Raji (cell line): ENCODE results near the gene OTX1.

Experiments used
- POLR2A ChIP-seq: IDR thresholded peaks from 2 replicates; pipeline ENCODE4 v1.6.1; 2011; ENCODE audit warnings: low read depth, low read length, control low read depth; ENCODE audit not compliant: insufficient read depth

OTX1 gene

GRCh38 chr2:63066265-63066664 lies 15.6 kb downstream of the OTX1 start:
- no peak for TF ChIP-seq POLR2A

DNA sequence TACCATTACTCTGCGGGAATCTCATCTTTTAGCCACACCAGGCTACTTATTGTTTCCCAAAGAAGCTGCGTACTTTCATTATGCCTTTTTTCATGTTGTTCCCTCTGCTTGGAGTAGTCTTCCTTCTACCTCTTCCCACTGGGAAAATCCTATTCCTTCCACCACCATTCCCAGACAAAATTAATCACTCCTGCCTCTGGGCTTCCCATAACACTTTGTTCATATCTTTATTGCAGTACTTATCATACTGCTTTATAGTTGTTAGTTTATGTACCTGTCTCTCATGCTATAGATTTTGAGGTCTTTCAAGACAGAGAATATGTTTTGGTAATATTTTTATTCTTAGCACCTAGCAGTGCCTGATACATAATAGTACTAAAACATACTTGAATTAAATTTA lies 16.2 kb downstream of the OTX1 start:
- TF ChIP-seq POLR2A = no peak

DNA sequence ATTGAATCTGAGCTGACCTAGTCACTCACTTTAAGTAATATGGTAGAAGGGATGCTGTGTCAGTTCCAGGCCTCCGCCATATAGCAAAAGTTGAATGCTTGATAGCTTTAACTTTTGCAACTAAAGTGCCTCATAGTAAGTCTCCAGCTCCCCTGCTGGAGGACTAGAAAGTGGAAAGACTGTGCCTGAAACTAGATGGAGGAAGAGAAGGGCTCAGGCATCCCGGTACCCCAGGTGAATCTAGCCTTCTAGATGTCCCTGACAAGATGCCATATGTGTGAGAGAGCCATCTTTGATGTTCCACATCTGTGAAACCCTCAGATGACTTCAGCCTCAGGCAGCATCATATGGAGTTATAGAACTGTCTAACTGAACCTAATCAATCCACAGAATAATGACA lies 21.0 kb downstream of the OTX1 start:
- no peak for TF ChIP-seq POLR2A

DNA sequence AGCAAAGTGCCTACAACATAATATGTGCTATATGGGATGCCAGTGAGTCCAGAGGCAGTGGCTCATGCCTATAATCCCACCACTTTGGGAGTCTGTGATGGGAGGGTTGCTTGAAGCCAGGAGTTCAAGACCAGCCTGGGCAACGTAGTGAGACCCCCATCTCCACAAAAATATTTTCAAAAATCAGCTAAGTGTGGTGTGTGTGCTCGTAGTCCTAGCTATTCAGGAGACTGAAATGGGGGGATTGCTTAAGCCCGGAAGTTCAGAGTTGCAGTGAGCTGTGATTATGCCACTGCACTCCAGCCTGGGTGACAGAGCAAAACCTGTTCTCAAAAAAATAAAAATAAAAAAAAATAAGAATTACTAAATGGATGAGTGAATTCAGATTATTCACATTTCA lies 23.4 kb downstream of the OTX1 start:
- no peak for TF ChIP-seq POLR2A

GRCh38 chr2:63078852-63079606 lies 28.4 kb downstream of the OTX1 start:
- TF ChIP-seq POLR2A = no peak

GRCh38 chr2:63081404-63081803 lies 30.8 kb downstream of the OTX1 start:
- no peak for TF ChIP-seq POLR2A

DNA sequence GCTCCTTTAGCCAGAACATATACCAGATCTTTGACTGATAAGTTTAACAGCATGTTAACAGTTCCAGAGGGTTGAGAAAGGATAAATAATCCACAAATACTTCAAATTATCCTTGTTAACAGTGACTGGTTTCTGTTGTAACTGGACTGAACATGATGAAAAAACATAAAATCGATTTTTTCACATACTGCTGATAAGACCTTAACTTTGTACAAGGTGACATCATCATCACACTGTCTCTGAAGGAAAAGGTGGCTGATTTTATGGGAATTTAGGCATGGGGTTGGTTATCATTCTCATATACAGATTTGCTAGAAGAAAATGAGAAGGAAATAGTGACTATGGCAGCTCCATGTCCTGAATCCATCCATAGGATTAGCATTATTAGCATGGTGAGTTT lies 36.1 kb downstream of the OTX1 start:
- no peak for TF ChIP-seq POLR2A

DNA sequence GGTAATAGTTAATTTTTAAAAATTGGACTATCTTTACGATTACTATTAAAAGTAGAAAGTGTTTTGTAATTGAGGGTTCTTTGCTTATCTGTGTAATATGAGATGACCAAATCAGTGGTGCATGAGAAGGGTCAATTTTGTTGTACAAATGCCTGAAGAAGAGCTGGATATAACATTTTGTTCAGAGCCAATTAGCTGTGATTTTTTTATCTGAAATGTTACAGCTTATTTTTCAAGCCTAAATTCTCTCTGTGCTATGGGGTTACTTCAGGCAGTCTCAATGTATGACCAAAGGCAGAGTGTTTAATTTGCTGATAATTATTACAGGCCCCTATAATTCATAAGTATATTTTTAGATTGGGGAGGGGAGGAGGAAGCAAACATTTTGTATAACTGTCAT lies 41.8 kb downstream of the OTX1 start:
- TF ChIP-seq POLR2A = no peak

- TF ChIP-seq POLR2A = no peak
Observed at GRCh38 chr2:63092857-63093256, 42.2 kb downstream of the OTX1 start.

DNA sequence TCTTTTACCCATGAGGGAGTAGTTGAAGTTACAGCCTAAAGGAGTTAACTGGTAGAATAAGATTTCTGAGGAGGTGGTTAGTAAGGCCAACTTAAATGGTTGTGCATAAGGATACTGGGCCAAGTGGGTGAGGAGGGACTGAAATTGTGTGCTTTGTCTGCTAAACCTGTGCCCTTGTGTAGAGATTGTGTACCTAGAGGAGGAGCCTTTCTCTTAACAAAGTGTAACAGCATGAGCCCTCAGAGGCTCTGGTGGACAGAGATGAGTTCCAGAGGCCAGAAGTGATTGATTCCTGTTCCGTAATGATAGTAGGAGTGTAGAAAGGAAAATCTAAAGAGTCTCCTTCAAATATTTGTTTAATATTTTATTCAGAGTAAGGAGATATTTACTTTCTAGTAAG lies 42.9 kb downstream of the OTX1 start:
- TF ChIP-seq POLR2A = no peak

DNA sequence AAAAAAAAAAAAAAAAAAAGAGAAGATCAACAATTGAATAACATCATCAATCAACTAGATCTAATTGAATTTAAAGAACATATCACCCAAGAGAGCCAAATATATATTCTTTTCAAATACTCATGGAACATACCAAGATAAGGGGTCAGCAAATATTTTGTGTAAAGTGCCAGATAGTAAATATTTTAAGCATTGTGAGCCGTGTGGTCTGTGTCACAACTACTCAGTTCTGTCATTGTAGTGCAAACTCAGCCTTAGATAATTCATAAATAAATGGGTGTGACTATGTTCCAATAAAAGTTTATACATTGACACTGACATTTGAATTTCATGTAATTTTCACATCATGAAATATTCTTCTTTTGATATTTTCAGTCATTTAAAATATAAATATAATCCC lies 45.9 kb downstream of the OTX1 start:
- no peak for TF ChIP-seq POLR2A

DNA sequence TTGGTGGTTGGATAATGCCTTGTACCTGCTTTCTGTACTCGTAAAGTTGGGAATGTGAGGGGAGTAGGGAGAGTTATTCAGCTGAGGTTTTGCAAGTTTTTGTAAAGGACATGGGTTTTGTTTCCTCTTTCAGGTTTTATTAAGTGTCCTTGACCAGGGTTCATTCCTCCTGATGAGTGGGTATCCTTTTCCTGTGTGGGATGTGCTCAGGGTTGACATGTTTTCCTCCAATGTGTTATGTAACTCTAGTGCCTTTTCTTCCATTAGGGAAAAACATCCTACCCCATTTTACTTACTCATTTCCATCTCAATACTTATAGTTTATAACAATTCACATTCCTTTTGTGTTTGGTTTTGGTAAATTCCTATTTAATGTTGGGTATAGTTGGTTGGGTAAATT lies 48.4 kb downstream of the OTX1 start:
- no peak for TF ChIP-seq POLR2A

DNA sequence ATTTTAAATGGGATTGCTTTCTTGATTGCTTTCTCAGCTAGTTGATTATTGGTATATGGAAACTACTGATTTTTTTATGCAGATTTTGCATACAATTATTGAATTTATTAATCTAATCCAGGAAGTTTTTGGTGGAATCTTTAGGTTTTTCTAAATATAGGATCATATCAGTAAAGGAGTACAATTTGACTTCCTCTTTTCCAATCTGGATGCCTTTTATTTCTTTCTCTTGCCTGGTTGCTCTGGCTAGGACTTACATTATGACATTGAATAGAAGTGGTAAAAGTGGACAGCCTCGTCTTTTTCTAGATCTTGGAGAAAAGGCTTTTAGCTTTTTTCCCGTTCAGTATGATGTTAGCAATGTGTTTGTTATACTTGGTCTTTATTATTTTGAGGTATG lies 51.3 kb downstream of the OTX1 start:
- TF ChIP-seq POLR2A = no peak

GRCh38 chr2:63104482-63104881 lies 53.9 kb downstream of the OTX1 start:
- TF ChIP-seq POLR2A = no peak
